HT1080 (cell line): Measurements from ENCODE around the gene TTC39C. TPM values are rescaled to one million over a fixed set of nuclear protein-coding genes. Genes with fewer than 3 reads are reported as not detected.
"Not testable (repeated sequence)": the region's sequence is repeated elsewhere in the genome, so short reads cannot be mapped to it uniquely, and the experiment has no call there.

Experiments used
- DNase-seq: peaks from one replicate; pipeline ENCODE4 v3.0.0-alpha.2; 2015; ENCODE audit warnings: low read depth
- total RNA-seq: library from RNA; depleted of rRNA; stranded (reverse); fragments of >200 nt; shearing (Covaris generic); gene quantifications from 2 replicates; pipeline ENCODE4 v1.2.3, GENCODE V29; 2014

The TTC39C gene
- total RNA-seq, 1 experiment from 2014 or later, result 20.4 TPM

DNA sequence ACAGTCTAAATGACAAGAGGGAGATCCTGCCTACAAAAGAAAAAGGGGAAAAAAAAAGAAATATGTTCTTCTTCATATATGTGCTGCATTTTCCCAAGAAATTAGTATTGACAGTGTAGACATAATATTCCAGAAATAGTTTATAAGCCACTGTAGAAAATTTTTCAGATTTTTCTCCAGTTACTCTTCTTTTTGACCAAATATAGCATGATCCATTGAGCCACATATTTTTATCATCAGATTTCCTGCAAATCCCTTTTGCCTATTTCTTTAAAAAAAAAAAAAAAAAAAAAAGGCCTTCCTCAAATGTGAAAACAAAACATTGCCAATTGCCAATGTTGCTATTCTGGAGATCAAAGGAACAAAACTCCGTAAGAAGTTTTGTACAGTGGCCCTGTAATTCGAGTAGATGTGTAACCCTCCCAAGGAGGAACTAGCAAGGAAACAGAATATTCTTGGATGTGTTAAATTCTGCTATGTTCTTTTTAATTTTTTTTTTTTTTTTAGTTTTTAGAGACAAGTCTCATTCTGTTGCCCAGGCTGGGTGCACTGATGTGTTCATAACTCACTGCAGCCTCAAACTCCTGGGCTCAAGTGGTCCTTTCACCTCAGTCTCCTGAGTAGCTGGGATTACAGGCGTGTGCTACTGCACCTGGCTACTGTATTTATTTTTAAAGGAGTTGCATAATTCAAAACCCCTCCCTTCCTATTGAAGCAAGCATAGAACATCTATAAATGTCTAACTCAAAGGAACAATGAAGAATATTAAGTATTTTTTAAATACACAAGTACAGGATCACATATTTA, 111.8 kb downstream of the TTC39C start:
- DNase-seq, result no peak

DNA sequence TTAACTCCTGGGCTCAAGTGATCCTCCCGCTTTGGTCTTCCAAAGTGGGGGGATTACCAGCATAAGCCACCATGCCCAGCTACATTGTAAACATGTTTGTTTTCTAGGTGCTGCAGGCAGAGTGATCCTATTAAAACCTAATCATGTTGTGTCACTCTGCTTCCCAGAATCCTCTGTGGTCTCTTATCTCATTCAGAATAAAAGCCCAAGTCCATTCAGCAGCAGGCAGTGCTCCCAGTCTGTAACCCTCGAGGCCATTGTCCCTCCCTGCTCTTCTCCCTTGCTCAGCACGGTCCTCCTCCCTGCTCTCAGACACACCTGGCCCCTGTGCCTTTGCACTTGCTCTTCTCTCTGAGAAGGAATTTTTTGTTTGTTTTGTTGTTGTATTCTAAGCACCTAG, 113.2 kb downstream of the TTC39C start:
- no peak for DNase-seq

DNA sequence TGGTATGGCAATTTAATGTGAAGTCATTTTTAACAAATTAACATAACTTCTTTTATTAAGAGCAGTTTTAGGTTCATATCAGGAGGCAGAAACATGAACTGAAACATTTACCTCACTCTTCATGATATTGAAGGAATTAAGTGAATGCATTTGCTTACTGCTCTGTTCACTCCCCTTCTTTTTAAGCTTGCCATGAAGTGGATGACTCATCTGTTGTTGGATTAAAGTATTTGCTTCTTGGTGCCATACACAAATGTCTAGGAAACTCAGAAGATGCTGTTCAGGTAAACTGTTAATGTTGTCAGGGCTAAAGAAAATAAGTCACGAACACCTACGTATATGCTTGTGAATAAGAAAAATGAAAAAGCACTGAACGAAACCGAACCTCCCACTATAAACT, 114.1 kb downstream of the TTC39C start:
- no peak for DNase-seq

DNA sequence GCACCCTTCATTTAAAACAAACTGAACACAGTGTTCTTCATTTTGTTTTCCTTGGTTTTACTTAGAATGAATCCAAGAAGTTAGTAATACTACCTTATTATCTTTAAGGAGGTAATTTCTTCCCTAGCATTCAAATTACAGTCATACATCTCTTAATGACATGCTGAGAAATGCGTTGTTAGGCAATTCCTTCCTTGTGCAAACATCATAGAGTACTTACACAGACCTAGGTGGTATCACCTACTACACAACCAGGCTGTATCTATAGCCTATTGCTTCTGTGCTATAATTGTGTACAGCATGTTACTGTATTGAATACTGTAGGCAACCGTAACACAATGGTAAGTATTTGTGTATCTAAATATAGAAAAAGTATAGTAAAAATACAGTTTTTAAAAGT, 115.9 kb downstream of the TTC39C start:
- no peak for DNase-seq

DNA sequence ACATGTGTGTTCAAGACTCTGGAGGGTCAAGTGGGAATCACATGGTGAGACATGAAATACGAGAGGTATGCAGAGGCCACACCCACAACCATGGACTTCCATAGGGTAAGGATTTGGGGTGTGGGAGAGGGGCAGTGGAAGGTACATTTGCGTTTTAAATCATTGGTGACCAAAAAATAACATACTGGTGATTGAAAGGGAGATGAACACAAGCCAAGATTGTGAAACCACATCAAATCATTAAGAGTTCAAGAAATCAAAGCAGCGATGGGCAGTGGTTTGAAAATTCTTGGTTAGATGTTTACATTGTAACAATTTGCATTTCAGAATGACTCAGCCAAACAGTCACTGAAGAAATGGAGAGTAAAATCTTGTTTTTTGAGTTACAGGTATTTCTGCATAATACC, 122.4 kb downstream of the TTC39C start:
- no peak for DNase-seq

DNA sequence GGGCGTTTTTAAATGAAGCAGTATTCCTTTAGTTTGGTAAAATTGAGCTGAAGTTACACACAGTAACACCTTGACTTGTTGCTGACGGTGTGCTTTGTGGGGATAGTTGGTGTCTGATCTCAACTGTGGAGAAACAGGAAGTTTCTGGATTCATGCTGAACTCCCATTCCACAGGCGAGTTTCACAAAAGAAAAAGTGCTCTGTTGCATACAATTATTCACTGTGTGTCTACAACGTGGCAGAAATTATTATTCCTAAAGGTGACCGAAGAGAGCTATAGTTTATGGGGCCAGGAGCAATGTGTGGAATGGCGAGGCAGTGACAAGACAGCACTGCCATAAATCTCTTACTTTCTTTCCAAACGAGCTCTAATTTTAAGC, 123.8 kb downstream of the TTC39C start:
- DNase-seq, result no peak

DNA sequence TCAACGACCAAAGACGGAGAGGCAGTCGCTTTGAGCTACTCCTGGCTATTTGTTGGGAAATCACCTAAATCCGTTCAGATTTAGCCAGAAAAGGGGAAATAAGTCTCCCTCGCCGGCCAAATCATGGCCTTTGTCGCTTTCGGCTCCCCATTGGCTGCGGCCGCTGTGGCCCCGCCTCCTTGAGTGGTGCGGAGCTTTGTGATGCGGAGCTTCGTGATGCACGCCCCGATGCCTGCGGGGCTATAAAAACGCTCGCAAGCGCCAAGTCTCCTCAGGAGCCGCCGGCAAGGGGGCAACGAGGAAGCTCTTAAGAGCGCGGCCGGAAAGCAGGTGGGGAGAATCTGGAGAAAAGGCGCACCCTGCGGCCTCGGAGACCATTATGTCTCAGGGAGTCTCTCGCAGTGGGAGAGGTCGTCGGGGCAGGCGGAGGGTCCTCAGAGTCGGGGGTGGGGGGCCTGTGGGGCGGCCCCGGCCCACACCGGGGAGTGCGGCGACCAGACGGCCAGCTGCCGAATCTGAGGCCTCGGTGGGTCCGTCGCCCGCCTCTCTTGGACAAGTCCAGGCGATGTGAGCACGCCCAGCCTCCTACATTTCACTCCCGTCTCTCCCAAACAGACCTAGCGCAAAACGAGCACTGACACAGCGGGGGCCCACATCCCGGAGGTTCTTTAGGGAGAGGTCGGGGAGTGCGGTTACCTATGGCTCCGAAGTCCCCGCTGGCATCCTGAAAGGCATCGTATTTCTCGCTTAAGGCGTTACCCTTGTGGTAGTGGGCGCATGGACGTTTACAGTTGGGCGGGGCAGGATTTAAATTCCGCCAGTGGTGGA, 124.4 kb downstream of the TTC39C start, which contains the start of gene CABYR:
TSS of gene CABYR (plus strand) at position 274 of the 828 bp plus-strand sequence. CDS start 4,053 bp downstream, outside the sequence.
- DNase-seq, result no peak

DNA sequence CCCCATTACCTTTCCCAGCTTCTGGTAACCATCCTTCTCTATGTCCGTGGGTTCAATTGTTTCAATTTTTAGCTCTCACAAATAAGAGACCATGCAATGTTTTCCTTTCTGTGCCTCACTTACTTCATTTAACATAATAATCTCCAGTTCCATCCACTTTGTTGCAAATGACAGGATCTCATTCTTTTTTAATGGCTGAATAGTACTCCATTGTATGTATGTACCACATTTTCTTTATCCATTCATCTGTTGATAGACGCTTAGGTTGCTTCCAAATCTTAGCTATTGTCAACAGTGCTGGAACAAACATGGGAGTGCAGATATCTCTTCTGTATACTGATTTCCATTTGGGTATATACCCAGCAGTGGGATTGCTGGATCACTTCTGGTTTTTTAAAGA, 126.1 kb downstream of the TTC39C start:
- DNase-seq, result no peak

DNA sequence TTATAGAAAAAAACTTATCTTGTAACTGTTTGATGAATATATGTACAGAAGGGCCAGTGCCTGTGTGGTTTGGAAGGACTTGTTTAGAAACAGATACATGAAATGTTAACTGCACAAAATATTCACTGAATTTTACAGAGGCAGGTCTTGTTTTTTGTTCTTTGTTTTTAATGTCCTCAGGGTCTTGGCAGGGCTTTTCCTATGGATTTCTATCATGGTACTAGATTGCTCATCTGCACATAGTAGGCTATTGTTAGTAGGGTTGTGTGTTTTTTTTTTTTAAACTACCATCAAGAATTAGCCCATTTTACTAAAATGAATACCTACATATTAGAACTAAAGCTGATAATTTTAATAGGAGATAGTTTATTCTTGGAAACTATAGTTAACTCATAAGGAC, 127.8 kb downstream of the TTC39C start:
- DNase-seq, result no peak

DNA sequence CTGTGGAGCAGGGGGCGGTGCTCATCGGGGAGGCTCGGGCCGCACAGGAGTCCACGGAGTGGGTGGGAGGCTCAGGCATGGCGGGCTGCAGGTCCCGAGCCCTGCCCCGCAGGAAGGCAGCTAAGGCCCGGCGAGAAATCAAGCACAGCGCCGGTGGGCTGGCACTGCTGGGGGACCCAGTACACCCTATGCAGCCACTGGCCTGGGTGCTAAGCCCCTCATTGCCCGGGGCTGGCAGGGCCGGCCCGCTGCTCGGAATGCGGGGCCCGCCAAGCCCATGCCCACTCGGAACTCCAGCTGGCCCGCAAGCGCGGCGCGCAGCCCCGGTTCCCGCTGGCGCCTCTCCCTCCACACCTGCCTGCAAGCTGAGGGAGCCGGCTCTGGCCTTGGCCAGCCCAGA, 135.0 kb downstream of the TTC39C start:
- not testable (repeated sequence) for DNase-seq

DNA sequence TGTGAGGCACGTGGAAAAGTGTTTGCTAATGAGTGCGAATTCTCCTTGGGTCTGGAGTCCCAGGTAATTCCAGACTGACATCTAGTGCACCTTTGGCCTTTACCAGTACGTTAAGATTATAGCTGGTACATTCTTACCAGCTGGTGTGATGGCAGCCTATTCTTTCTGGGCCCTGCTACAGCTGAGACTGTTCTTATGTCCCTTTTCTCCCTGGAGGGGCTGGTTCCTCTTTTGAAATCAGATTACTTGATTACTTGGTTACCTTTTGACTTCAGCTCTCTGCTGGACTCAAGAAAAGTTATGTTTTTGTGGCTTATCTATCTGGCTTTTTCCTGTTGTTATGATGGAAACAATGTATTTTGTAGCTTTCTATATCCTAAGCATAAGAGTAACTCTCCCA, 138.8 kb downstream of the TTC39C start:
- no peak for DNase-seq

DNA sequence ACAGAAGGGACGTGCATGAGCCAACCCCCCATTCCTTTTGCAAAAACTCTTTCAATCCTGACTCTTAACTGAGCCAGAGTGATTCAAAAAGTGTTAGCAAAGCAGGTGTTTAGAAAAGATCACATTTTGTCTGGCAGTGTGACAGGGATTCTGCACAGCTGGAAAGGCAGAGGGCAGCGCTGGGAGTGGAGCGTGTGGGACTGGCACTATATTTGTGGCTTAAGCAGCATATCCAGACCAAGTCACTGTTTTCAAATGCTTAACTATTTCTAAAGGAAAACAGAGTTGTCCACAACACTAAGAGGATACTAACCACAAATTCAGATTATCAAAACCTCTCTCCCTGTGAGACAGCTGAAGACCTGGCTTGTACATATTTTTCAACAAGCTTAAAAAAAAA, 143.3 kb downstream of the TTC39C start:
- no peak for DNase-seq

DNA sequence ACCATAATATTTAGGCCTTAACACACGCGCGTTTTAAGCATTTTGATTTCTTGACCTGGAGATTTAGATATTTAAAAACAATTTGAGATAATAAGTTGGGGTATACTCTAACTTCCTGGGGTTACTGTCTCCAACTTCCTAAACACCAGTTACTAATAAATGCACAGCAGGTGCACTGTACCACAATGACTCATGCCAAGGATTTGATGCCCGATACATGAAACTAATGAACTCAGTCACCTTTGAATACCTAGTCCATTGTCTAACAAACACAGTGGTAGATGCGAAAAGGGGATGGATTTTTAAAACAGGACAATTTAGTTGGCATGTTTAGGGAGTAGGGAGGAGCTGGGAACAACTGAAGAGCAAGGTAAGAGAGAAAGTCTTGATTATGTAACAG, 145.5 kb downstream of the TTC39C start:
- peak; percentile 13 for DNase-seq

DNA sequence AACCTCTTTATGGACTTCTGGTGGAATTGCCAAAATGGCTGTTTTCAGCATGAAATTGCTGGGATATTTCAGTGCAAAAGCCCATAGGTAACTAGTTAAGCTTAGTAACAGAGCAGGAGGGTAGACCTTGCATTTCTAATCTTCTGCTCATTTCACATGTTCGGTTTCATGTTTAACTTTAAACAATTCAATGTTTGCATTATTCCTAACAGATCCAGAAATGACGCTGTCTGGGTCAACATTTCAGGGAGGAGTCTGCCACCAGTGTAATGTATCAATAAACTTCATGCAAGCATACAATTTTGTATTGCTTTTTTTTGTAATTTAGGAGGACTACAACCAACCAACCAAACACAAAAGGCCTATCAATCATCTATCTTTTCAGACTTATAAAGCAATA, 146.8 kb downstream of the TTC39C start:
- no peak for DNase-seq

DNA sequence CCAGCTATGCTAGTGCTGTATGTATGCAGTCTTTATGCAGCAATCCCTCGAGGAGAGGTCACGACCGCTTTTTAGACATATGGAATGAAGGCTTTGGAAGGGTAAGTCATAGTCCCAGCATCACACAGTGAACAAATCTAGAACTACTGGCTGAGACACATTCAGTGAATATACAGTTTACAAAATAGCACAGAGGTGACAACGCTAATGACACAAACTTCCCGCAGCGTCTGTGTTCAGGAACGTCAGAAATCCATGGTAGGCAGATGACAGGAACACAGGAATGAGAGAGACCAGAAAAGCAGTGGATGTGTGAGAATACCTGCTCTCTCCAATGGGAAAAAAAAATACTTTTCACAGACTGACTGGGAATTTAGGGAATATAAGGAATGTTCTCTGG, 153.9 kb downstream of the TTC39C start:
- DNase-seq, result no peak

DNA sequence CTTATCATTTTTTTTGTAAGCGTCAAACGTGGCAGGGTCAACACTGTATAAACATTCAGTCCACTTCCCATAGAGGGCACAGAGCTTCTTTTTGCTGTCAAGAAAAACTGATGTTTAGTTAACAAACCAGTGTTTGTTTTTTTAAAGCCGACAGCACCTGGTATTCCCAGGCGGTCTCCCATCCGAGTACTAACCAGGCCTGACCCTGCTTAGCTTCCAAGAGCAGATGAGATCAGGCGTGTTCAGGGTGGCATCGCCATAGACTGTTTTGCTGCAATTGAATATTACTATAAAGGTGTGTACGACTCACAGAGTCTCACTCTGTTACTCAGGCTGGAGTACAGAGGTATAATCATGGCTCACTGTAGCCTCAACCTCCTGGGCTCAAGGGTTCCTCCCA, 155.8 kb downstream of the TTC39C start:
- peak; percentile 10 for DNase-seq

DNA sequence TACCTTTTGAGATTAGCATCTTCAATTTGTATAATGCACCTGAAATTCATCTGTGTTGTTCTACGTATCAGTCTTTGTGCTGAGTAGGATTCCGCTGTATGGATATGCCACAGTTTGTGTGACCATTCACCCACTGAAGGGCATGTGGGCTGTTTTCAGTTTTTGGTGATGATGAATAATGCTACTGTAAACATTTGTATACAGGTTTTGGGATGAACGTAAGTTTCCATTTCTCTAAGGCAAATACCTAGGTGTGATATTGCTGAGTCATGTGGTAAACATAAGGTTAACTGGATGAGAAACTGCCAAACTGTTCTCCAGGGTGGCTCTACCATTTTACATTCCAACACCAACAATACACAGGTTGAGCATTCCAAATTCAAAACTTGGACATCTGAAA, 159.4 kb downstream of the TTC39C start:
- DNase-seq, result no peak

DNA sequence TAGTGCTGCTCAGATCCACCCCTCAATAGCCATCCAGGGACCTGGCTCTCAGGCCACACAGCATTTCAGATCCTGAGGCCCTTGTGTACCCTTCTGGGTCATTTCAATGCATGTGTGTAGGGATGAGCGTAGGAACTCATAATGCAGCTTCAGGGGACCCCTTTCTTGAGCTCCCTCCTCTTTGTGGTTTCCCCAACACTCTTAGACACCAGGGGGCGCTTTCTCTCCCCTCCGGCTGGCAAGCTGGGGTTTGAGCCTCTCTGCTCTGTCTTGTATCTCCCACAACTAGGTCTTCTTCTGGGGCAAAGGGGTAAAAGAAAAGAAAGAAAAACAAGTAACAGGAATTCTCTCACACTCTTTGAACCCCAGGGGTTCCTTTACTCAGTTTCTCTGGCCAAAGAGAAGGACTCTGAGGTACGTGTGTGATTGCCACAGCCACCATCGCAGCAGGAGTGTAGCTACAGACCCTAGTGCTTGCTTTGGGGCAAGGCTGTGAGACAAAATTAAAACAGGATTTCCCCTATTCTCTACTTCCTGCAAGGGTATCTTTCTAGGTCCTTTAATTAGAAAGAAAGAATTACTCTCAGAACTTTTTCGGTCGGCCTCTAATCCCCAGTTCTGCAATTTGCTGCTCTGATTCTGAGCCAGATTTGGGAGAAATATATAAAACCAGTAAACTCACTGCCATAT, 162.3 kb downstream of the TTC39C start:
- DNase-seq, result peak; percentile 56

DNA sequence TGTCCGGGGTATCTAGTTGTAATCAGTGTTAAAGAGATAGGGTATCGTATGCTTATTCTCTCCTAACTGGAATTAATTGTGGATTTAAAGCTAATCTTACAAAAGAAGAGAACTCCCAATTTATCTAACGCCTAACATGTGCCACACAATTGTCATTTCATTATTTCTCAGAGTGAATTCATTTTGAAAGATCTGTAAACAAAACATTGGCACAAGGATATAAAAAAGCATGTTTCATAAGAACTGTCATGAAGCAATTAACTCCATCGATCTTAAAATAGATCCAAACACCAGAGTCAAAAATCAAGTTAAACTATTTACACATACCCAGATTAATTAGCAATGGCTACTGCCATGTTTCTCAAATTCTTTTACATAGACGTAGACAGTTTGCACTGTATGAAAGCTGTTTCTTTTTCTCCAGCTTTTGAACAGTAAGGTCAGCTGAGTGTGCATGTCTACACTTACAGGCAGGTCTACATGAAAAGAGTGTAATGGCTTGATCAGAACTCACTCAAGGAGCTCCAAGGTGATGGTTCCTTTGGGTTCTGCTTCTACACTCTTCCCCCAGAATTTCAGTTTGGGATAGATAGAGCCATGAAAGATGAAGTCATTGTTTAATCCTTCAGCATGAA, 163.1 kb downstream of the TTC39C start:
- DNase-seq, result no peak

DNA sequence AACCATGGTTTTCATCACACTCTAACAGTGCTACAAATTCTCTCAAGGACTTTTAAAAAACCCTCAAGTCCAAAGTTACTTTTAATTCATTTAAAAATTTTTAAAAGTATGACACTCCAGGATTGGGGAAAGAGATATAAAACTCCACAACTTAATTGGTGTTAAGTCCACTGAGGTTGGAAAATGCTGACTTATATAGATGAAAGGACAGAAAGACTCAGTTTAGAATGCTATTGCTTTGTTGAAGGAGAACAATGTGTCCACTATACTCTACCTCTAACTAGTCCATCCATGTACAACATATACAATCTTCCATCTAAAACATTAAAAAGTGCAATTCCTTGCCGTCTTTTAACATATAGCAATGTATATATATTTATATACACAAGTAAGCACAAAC, 165.5 kb downstream of the TTC39C start:
- DNase-seq, result no peak

DNA sequence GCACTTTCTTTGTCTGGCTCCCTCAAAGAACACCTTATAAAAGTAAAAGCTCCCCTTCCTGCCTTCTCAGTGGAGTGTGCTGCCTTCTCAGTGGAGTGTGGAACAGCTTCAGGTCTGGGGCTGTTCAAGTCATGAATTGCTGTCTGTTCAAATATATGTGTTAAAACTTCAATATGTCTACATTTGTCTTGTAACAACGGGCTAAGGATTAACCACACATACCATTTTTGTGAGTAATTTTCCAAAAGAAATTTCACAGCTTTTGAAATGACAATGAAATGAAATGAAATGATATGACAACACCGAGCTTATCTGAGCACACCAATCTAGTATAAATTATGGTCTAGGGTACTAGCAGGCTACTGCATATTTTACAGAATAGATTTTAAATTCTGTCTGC, 167.3 kb downstream of the TTC39C start:
- DNase-seq, result peak; percentile 4
